Erythroblast (primary cell): ENCODE measurements around the gene FLT1.

Source experiments
- DNase-seq, 2 experiments: peaks; one replicate each; lab custom pipeline; 2025; lab: John Stamatoyannopoulos, UW
- GATA1 ChIP-seq: IDR thresholded peaks from 2 replicates; pipeline ENCODE4 v1.6.1; 2011; ENCODE audit warnings: low read depth, mild to moderate bottlenecking, control low read depth, low read length, moderate library complexity
- POLR2A ChIP-seq: IDR thresholded peaks from 2 replicates; pipeline ENCODE4 v1.6.1; 2011; ENCODE audit warnings: mild to moderate bottlenecking, low read length

Gene FLT1

DNA sequence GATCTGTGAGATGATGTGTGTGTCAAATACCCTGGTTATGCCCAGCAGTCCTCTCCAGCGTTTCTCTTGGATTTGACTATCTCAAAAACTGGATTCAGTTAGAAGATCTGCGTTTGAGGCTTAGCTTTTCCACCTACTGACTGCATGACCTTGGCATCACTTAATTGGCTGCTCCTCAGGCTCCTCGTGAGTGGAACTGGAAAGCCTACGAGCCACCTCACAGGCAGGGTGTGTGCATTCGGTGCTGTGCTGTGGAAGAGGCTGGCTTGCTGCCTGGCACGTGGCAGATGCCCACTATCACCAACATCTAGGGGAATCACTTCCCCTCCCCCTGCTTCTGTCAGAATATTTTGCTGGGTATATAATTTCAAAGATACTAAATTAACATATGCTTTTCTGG lies 25.6 kb downstream of the FLT1 start:
- TF ChIP-seq POLR2A (no peak), GATA1 (no peak)
- DNase-seq = no peak

DNA sequence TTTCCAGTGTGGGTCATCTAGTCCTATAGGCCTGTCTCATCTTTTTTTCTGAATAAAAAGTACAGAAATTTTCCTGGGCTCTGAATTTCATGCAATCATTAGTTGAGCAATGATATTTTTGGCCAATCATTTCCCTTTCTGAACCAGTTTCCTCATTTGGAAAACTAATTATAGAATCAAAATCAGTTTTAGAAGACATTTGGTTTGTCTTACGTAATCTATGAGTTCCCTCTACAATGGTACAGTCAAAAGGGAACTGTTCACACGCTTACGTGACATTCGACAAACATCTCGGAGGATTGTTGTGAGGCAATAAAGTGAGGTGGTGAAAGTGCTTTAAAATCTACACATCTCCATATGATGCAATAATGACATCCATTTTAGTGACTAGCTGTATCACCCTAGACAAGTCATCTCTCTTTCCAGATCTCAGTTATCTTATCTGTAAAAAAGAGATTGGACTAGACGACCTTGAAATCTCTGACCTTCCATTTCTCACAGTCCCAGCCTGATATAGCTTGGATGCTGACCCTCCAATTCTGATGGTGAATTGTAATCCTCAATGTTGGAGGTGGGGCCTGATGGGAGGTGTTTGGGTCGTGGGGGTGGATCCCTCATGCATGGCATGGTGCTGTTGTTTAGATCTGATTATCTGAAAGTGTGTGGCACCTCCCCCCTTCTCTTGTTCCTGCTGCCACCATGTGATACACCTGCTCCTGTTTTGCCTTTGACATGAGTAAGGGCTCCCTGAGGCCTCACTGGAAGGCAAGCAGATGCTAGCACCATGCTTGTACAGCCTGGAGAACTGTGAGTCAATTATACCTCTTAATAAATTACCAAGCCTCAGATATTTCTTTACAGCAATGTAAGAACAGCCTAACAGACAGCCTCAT lies 26.7 kb downstream of the FLT1 start:
- no peak for DNase-seq
- no peak for TF ChIP-seq GATA1
- TF ChIP-seq POLR2A = no peak

DNA sequence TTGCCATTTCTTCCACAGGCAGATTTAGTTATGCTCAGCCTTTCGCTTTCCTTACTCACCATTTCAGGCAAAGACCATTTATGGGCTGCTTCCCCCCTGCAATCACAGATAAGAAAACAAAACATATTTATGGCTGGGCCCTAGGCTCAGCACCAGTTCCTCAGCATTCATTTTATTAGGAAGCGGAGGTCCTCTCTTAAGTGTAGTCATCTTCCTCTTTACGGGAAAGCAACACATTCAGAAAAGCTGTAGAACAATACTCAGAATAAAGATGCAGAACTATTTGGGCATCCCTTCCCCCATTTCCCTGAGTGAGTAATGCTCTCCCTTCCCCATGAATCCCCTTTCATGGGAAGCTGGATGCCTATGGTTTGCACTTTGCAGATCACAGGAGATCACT lies 27.9 kb downstream of the FLT1 start:
- no peak for TF ChIP-seq GATA1
- TF ChIP-seq POLR2A = no peak
- no peak for DNase-seq

GRCh38 chr13:28466151-28466550 lies 28.8 kb downstream of the FLT1 start:
- TF ChIP-seq POLR2A = no peak
- no peak for TF ChIP-seq GATA1
- no peak for DNase-seq

DNA sequence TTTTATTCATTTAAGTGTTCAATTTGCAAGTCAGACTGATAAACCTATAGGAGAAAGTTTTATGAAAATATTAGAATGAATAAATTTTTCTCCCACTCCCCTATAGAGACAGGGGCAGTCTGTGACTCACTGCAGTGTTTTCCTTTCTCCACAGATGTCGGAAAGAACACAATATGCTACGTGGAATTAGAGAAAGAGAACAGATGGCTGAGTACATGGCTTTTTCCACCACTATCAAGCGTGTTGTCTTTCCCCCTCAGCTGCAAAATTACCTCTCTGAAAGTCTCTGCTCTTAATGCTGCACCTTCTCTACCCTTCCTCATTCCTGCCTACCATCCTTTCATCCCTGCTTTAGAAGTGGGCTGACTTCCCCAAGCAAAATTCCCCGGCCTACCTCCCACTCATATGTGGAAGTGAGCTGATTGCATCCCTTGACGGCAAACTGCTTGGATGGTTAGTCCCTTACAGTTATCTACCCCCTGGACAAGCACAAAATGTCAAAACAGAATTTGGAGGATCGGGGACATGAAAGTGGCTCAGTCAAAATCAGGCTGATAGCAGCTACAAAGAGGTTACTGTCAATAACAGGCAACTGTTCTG lies 30.0 kb downstream of the FLT1 start:
- TF ChIP-seq GATA1 (no peak), POLR2A (no peak)
- DNase-seq = no peak

- TF ChIP-seq GATA1 (no peak), POLR2A (no peak)
- no peak for DNase-seq
Observed at GRCh38 chr13:28463481-28463880, 31.4 kb downstream of the FLT1 start.

- TF ChIP-seq GATA1 = no peak
- TF ChIP-seq POLR2A = no peak
- DNase-seq = no peak
Observed at GRCh38 chr13:28459911-28460310, 35.0 kb downstream of the FLT1 start.

- no peak for DNase-seq
- no peak for TF ChIP-seq GATA1
- TF ChIP-seq POLR2A = no peak
Observed at GRCh38 chr13:28458608-28459007, 36.3 kb downstream of the FLT1 start.

GRCh38 chr13:28458051-28458450 lies 36.9 kb downstream of the FLT1 start:
- DNase-seq = no peak
- TF ChIP-seq POLR2A (no peak), GATA1 (no peak)

DNA sequence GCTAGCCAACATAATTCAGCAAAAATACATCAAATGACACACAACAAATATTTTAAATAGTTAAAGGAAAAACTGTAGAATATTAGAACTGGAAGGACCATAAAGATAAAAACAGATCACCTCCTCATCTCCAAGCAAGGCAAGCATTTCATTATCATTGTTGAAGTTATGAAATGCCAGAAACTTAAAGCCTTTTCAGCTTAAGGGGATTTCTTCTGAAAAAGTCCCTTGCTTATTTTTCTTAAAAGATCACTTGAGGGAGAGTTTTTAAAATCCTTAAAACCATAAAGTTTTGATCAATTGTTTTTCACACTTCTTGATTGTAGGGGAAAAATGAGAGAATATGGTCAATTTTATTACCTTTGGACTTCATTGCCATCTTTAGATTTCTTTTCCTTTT lies 37.4 kb downstream of the FLT1 start:
- no peak for DNase-seq
- TF ChIP-seq POLR2A = no peak
- no peak for TF ChIP-seq GATA1

DNA sequence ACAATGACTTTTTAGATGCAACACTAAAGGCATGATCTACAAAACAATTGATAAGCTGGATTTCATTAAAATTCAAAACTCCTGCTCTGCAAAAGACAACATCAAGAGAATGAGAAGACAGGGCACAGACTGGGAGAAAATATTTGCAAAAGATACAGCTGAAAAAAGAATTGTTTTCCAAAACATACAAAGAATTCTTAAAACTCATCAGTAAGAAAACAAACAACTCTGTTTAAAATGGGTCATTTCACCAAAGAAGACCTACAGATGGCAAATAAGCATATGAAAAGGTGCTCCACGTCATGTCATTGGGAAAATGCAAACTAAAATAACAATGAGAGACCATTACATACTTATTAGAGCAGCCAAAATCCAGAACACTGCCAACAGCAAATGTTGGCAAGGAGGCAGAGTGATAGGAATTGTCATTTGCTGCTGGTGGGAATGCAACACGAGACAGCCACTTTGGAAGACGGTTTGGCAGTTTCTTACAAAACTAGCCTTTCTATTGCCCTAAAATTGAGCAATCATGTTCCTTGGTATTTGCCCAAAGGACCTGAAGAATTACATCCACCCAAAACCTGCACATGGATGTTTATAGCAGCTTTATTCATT lies 39.2 kb downstream of the FLT1 start:
- no peak for DNase-seq
- TF ChIP-seq POLR2A (no peak), GATA1 (no peak)

DNA sequence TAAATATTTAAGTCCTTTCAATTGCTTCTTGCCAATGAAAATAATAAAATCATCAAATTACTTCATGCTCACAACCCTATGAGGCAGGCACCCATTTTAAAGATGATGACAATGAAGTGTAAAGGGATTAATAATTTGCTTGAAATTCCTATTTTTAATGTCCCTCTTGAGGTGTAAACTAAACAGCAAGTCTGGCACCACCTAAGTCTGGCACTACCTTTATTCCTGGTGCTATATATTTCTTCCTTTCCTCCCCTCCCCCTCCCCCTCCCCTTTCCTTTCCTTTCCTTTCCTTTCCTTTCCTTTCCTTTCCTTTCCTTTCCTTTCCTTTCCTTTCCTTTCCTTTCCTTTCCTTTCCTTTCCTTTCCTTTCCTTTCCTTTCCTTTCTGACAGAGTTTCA lies 42.2 kb downstream of the FLT1 start:
- TF ChIP-seq POLR2A (no peak), GATA1 (no peak)
- DNase-seq = no peak

DNA sequence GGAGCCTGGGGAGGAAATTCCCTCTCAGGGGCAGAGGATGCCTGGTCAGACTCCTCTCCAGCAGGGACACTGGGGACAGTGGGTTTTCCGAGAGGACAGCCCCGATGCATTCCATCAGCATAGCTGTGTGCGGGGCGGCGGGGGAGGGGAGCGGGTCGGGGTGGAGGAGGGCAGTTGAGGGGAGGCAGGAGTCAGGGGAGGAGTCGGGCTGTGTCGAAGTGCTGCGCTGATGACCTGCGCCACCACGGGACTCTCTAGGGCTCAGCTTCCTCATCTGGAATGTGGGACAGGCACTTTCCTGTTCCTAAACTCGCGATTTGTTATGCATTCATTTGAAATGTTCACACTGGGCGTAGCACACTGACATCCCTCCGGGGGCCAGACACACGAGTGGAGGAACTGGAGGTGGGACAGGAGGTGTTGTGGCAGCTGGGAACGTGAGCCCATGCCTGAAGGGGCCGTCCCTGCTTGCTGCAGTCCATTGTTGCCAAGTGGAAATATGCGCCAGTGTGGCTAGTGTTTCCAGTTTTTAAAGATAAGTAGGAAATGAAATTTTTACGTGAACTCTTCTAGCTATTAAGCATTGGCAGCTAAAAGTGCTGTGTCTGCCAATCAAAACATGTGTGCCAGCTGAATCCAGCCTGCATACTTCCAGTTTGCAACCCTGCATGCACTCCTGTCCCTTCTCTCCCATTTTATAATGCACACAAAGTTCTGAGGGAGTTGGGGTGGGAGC lies 43.3 kb downstream of the FLT1 start:
- TF ChIP-seq GATA1 = no peak
- TF ChIP-seq POLR2A = no peak
- DNase-seq = no peak
